HG03135 (cell line): ENCODE measurements around the gene BCAS3.

Experiments
- ATAC-seq: cut with Tn5 transposase; IDR thresholded peaks from one replicate; pipeline ENCODE4 v1.9.1; 2021; ENCODE audit warnings: mild to moderate bottlenecking, moderate library complexity; ENCODE audit not compliant: unreplicated experiment

The BCAS3 gene

GRCh38 chr17:61387011-61387410 is 709.4 kb downstream of the BCAS3 start:
- ATAC-seq, result no peak

GRCh38 chr17:61387511-61388305 is 710.1 kb downstream of the BCAS3 start:
- ATAC-seq, result no peak

DNA sequence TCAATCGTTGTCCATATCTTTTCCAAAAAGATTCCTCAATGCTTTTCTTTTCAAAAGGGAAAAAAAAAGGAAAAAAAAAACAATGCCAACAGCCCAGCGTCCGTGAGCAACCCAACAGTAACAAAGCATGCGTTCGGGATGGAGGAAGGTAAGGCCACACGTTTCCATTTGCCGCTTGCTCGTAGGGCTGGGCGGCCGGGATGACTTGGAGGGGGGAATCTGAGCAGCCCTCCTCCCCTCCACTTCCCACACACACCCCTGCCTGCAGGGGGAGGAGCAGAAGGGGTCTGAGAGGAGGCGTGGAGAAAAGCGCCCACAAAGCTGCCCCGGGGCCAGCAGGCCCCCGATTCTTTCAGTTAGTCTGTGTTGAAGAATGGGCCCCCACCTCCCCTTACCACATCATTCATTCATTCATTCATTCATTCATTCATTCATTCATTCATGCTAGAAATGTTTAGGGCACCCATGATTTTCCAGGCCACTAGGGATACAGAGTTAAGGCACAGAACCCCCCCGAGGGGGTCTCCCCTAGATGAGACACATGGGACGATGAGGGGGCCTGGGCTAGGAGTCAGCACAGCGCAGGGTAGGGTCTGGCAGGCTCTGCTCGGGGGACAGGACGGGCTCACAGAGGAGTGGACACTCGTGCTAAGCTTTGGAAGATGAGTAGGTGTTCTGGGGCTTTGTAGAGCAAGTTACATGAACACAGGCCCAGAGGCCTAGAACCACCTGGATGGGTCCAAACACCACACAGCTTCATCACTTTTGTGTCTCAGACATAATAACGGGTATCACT is 711.1 kb downstream of the BCAS3 start:
- no peak for ATAC-seq

- ATAC-seq, result no peak
Measured at GRCh38 chr17:61389670-61390478, 712.2 kb downstream of the BCAS3 start.

DNA sequence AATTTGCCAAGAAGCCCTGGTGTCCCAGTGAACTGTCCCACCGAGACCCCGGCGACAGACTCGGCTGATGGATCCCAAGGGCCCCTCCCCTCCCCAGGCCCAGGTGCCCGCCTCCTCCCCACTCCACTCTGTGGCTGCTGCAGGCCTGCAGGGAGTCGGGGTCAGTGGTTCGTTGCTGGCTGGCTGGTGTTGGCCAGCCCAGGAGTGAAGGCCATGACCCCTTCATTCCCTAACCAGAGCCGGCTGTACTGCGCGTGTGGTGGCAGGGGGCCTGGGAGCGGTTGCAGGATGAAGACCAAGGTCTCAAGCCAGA is 712.8 kb downstream of the BCAS3 start:
- ATAC-seq, result no peak

DNA sequence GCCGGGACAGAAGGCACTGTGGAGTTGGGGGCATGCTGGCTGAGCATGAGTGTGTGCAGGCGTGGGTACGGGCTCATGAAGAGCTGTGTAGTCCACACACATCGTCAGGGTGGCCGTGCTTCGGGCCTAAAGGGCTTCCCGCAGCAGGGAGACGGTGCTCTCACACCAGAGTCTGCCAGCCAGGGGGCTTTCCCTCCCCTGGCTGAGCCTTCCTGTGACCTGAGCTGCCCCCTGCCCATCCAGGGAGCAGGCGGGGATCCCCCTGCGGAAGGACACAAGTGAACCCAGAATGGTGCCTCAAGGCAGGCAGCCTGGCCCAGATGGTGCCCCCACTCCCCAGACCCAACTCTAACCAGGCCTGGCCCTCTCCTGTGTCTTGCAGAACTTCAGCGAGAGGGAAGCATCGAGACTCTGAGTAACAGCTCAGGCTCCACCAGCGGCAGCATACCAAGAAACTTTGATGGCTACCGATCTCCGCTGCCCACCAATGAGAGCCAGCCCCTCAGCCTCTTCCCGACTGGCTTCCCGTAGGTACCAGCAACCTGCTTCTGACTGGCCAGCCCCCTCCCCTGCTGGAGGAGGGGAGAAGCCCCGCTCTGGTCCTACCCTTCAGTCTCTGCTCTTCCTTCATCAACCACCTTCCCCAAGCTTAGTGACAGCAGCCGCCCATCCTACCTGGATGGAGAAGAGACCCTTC is 714.1 kb downstream of the BCAS3 start:
- no peak for ATAC-seq

DNA sequence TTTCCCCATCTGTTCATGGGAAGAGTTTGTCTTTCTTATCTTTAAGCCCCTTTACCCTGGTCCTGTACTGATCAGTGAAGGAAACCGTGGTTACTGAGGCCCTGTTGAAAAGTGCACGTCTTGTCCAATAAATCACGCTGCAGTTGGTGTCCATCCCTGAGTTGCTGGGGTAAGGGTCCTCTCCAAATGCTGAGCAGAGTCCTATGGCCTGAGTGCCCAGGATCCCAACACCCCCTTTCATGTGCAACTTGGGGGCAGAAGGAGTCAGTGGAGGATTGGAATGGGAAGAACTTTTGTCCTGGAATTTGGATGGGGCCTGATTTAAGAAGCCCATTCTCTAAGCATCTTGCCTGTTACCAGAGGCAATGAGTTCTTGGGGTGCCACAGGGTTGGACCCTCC is 715.0 kb downstream of the BCAS3 start:
- no peak for ATAC-seq

- no peak for ATAC-seq
Measured at GRCh38 chr17:61393550-61393903, 715.9 kb downstream of the BCAS3 start.

DNA sequence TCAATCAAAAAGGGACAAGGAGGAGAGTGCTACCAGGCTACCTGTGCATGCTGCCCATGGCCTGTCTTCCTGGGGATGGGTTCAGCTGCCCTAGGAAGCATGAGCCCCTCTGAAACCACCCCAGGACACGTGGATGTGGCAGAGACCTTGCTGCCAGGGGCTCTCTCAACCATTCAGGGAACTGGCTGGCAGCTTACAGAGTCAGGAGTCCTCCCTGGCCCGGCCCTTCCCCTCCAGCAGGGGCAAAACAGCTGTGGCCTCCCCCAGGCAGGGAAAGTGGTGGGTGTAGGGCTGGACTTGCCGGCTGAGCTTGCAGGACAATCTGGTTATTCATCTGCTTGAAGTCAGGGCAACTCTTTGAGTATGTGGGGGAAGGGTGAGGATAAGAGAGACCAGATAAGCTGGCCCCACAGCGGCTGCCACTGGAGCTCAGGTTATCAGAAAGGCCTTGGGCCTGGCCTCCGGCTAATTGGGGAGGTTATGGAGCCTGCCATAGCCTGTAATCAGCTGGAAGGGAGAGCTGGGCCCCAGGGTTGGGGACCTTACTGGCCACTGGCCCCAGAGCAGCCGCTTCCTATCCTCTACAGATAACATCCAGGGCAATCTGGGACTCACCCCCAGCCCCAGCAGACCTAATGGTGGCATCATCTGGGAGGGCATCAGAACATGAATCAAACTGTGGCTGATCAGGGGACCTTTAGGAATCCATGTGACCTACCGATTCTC is 716.4 kb downstream of the BCAS3 start:
- ATAC-seq, result no peak

DNA sequence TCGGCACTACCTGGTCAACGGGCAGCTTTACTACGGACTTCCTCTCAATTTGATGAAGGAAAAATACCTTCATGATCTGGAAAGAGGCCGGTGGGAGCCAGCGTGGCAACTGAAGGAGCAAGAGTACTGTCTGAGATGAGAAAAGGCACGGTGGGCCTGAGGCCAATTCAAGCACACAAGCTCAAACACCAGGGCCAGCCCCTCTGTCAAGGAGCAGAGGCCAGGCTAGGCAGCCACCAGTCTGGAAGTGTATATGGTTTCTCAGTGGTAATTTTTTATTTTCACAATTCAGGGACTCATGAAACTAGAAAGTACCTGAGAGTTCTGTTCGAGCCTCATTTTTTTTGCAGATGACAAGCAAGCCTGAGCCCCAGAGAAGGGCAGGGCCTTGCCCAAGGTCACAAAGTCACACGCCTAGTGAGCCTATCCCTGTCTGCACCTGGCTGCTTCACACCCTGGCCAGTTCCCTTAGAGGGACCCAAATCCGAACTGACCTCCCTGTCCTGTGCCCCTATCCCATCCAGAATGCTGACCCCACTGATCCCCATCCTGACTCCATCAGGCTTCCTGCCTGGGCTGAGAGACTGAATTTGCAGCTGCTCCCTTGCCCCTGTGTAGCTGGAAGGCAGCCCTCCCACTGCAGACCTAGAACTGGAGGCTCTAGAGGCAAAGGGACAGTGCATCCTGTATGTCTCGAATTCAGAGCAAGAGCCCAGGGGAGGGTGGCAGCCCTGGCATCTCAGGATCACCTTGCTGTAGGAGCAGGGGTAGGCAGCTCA is 717.2 kb downstream of the BCAS3 start:
- ATAC-seq, result no peak

- no peak for ATAC-seq
Measured at GRCh38 chr17:61395409-61395982, 717.8 kb downstream of the BCAS3 start.

GRCh38 chr17:61395983-61396585 is 718.4 kb downstream of the BCAS3 start:
- ATAC-seq, result no peak

DNA sequence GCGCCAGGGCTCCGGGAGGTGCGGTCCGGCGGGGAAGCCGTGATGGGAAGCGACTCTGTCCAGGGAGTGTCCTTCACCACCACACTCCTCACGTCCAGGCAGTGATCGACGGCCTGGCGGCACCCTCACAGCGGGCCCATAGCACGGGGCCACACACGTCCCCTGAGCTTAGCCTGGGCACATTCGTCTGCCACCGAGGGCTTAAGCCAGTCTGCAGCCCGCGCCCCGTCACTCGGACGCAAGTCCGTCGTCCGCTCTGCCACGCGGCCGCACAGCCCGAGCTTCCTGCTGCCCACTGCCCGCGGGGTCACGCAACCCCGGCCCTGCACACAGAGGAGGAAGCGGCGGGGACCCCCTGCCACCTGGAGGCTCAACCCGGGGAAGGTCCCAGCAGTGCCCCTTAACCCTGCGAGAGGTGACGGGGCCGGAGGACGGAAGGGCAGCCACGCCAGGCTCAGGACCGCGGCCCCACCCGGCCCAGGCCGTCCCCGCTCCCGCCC is 719.0 kb downstream of the BCAS3 start:
- no peak for ATAC-seq

DNA sequence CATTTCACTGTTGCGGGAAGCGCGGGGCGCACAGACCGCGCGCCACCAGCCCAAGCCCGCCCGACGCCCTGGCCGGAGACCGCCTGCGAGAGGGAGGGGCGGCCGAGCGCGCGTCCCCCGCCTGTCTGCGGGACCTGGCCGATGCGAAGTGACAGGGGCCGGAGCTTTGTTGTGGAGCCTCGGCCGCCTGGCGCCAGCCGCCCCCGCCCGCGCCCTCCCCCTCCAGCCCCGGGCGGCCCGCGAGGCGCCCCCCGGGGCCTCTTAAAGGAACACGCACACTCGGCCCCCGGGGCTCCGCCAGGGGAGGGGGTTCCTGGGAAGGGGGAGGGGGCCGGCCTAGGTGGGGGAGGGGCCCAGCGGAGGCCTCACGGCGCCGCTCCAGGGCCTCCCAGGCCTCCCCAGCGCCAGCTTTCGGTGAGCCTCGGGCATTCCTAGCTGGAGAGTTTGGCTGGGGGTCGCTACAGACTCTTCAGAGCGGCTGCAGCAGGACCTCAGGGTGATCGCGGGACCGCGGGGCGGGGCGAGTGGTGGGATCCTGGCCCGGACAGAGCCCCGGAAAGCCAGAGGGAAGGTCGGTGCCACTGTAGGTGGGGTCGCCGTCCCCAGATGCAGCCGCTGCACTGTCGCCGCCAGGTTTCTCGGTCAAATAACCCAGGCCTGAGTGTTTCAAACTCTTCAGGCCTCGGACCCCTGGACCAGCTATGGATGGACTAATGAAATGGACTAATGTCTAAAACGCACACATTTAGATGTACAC is 719.6 kb downstream of the BCAS3 start:
- ATAC-seq, result no peak

DNA sequence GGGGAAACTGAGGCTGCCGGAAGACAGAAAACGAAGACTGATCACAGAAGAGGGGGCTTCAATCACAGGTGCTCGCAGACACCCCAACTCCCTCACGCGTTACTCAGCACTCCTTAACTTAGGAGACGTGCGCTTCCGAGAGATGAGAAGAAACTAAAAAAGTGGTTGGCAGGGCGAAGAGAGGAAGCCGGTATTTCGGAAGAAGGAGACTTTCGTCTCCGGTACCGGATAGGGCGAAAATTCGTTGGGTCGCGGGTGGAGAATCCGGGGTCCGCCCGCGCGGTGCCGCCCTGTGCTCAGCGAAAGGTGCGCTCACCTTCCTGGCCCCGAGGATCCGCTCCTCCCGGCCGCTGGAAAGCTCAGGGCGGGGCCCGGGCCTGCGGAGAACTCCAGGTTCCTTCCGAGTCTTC is 721.1 kb downstream of the BCAS3 start:
- no peak for ATAC-seq

GRCh38 chr17:61399131-61400065 is 721.7 kb downstream of the BCAS3 start, which contains the start of gene TBX2:
Gene TBX2 (plus strand): TSS chr17:61399843. CDS start chr17:61400177, 334 bp downstream.
- no peak for ATAC-seq
